ENCODE data around the gene PIGN.
A peak's percentile ranks its signal among the peaks of the same experiment; 100 is the strongest.

The PIGN gene

GRCh38 chr18:62186774-62187542, at the start of gene PIGN, which contains the start of gene RELCH:
Gene PIGN, minus strand, starts transcription at chr18:62187056. Its CDS starts 25,703 bp downstream, at chr18:62161353.
Gene RELCH, plus strand, starts transcription at chr18:62187255. Its CDS starts 251 bp downstream, at chr18:62187506.
- DNase-seq (ENCODE audit: extremely low read depth, low read depth): peak; percentile 97
- TF ChIP-seq CTCF (IDR thresholded peaks at IDR 0.05; ENCODE audit: low read depth, low read length): no peak

- TF ChIP-seq CTCF (IDR thresholded peaks at IDR 0.05; ENCODE audit: low read depth, low read length): no peak
- no peak for DNase-seq (ENCODE audit: extremely low read depth, low read depth)
These were observed 49.4 kb upstream of the PIGN start for GRCh38 chr18:62236252-62236651.

- TF ChIP-seq CTCF (IDR thresholded peaks at IDR 0.05; ENCODE audit: low read depth, low read length): no peak
- DNase-seq (ENCODE audit: extremely low read depth, low read depth): no peak
These were observed 39.2 kb upstream of the PIGN start for GRCh38 chr18:62226047-62226446.

GRCh38 chr18:62224229-62224628, 37.4 kb upstream of the PIGN start:
- no peak for TF ChIP-seq CTCF (IDR thresholded peaks at IDR 0.05; ENCODE audit: low read depth, low read length)
- DNase-seq (ENCODE audit: extremely low read depth, low read depth): no peak

GRCh38 chr18:62214790-62215189, 27.9 kb upstream of the PIGN start:
- no peak for TF ChIP-seq CTCF (IDR thresholded peaks at IDR 0.05; ENCODE audit: low read depth, low read length)
- DNase-seq (ENCODE audit: extremely low read depth, low read depth): no peak

- no peak for TF ChIP-seq CTCF (IDR thresholded peaks at IDR 0.05; ENCODE audit: low read depth, low read length)
- no peak for DNase-seq (ENCODE audit: extremely low read depth, low read depth)
These were observed 24.5 kb upstream of the PIGN start for GRCh38 chr18:62211325-62211828.

GRCh38 chr18:62210138-62210537, 23.3 kb upstream of the PIGN start:
- no peak for TF ChIP-seq CTCF (IDR thresholded peaks at IDR 0.05; ENCODE audit: low read depth, low read length)
- DNase-seq (ENCODE audit: extremely low read depth, low read depth): no peak

All from AG09319 (cell line).